ENCODE data around the gene DOCK6.
A peak's percentile ranks its signal among the peaks of the same experiment; 100 is the strongest.

DOCK6 gene, protein sequence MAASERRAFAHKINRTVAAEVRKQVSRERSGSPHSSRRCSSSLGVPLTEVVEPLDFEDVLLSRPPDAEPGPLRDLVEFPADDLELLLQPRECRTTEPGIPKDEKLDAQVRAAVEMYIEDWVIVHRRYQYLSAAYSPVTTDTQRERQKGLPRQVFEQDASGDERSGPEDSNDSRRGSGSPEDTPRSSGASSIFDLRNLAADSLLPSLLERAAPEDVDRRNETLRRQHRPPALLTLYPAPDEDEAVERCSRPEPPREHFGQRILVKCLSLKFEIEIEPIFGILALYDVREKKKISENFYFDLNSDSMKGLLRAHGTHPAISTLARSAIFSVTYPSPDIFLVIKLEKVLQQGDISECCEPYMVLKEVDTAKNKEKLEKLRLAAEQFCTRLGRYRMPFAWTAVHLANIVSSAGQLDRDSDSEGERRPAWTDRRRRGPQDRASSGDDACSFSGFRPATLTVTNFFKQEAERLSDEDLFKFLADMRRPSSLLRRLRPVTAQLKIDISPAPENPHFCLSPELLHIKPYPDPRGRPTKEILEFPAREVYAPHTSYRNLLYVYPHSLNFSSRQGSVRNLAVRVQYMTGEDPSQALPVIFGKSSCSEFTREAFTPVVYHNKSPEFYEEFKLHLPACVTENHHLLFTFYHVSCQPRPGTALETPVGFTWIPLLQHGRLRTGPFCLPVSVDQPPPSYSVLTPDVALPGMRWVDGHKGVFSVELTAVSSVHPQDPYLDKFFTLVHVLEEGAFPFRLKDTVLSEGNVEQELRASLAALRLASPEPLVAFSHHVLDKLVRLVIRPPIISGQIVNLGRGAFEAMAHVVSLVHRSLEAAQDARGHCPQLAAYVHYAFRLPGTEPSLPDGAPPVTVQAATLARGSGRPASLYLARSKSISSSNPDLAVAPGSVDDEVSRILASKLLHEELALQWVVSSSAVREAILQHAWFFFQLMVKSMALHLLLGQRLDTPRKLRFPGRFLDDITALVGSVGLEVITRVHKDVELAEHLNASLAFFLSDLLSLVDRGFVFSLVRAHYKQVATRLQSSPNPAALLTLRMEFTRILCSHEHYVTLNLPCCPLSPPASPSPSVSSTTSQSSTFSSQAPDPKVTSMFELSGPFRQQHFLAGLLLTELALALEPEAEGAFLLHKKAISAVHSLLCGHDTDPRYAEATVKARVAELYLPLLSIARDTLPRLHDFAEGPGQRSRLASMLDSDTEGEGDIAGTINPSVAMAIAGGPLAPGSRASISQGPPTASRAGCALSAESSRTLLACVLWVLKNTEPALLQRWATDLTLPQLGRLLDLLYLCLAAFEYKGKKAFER (N-terminal part only)

DNA sequence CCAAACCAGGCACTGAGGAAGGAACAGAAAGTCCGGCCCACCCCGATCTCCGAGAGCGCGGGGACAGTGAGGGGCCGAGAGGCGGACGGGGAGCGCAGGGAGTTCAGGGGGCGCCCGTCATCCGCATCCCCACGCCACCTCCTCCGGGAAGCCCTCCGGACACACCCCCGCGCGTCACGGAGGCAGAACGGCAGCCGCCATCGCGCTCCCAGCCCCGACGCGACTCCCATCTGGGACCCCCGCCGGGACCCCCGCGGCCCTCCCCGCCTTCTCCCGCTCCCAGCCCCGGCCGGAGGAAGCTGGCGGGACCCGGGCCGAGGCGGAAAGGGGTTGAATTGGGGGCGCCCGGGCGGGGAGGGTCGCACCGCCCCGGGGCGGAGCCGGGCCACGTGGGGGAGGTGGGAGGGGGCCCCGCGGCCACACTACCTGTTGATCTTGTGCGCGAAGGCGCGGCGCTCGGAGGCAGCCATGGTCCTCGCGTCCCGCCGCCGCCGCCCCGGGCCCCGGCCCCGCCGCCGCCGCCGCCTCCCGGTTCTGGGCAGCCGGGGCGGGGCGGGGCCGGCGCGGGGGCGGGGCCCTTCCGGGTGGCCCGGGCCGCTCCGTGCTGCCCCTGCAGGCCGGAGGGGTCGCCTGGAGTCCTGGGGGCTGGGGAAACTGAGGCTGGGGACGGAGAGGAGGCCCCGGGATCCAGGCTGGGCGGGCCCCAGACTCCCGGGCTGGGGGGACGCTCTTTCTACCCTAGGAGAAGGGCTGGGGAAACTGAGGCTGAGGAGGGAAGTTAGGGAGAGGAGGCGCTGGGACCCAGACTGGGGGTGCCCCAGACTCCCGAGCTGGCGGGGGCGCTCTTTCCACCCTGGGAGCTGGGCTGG, at the start of gene DOCK6:
DOCK6 (minus strand) TSS at position 554 of the 869 bp plus-strand sequence; CDS start at position 470, 84 bp downstream.
- no peak for DNase-seq (ENCODE audit: low read depth)

DNA sequence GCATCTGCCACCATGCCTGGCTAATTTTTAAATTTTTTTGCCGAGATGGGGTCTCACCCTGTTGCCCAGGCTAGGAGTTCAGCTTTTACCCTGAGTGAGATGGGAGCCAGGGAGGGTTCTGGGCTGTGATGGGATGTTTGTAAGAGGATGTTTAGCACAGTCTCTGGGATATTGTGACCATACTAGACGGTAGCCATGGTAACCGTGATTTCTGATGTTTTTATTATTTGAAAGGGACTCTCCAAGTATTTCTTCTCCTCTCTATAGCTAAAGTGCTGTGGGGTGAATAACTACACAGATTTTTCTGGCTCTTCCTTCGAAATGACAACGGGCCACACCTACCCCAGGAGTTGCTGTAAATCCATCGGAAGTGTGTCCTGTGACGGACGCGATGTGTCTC, 44.0 kb upstream of the DOCK6 start:
- DNase-seq (ENCODE audit: low read depth): no peak

DNA sequence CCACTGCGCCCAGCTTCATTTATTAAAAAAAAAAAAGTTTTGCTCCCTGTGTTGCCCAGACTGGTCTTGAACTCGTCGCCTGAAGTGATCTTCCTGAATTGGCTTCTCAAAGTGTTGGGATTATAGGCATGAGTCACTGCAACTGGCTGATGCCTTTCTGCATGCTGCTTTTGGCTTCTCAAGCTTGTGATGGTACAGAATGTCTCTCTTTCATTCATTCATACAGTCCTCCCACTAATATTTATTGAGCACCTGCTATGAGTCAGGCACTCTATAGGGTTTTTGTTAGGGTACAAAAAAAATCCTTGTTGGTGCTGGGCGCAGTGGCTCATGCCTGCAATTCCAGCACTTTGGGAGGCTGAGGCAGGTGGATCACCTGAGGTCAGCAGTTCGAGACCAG, 42.6 kb upstream of the DOCK6 start:
- no peak for DNase-seq (ENCODE audit: low read depth)

DNA sequence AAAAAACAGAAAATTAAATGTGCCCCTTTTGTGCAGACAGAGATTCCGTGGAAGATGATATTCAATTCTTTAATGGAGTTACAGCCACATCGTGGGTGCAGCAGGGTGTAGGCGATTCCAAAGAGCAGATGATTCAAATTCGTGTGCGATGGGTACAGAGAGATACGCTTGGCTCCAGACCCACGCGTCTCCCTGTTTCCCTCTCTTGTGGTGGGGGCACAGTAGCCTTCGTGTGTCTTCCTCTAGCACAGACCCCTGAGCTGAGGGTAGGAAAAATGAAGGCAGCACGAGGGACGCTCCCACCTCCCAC, 38.4 kb upstream of the DOCK6 start:
- no peak for DNase-seq (ENCODE audit: low read depth)

DNA sequence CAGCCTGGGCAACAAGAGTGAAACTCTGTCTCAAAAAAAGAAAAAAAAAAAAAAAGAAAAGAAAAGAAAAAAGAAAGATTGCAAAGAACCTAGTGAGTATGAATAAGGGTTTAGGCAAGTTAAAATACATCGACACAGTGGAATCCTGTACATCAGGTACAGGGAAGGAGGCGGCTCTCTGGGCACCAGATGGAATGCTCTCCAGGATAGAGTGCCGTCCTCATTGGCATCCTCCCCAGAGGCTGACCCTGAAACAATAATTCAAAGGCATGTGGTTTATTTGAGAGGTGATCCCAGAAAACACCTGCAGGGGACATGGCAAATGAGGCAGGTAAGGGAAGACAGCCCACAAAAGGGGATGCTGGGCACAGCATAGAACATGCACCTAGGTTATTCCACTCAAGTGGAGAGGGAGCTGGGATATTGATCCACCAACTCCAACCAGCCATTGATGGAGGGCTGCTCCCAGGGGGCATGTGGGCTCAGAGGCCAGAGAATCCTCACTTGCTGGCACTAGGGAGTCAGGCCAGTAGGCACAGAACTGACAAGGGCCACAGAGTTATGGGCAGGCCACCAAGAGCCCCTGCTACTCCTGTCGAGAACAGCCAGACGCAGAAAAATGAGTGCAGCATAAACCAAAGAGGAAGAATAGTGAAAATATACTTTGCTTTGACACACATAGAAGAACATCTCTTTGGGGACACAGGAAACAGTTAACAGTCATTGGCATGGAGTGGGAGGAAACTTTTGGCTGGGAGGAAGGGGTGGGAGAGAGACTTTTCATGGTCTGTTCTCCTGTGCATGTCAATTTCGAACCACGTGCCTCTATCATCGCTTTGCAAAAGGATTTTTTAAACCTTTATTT, 37.9 kb upstream of the DOCK6 start:
- DNase-seq (ENCODE audit: low read depth): no peak

DNA sequence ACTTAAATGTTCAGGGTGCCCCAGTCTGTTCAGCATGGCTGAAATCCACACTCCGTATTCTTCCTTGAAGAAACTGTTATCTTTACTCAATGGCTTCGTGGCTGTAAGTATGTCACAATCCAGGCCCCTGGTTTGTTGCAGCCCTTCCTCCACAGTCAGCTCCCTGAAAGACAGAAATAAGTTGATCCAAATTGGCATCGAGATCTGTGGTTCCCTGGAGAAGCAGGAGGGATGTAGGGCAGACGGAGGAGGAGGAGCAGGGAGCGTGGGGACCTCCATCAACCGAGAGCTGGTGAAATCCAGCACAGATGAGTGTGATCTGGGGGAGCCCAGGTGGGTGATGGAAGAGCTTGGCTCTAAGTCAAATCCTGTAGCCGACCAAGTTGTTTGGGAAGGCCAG, 33.9 kb upstream of the DOCK6 start:
- DNase-seq (ENCODE audit: low read depth): peak; percentile 24

DNA sequence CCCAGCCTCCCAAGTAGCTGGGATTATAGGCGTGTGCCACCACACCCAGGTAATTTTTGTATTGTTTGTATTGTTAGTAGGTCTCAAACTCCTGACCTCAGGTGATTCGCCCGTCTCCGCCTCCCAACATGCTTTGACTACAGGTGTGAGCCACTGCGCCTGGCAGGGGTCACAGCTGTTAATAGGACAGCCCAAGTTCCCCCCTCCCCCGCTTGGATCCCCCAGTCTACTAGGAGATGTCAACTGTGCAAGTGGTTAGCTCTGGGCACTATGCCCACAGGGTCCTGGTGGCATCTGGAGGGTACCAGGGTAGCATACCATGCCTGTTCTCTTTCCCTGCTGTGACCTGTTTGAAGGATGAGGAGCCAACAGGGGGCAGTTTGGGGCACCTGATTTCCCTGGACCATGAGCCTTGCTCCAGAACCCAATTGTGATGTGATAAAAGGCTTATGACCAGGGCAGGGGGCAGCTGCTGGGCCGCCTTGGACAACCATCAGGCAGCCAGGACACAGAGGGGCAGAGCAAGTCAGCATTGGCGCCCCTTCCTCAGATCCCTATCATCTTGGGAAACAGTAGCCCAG, 33.4 kb upstream of the DOCK6 start, which contains the start of gene TSPAN16:
TSPAN16 (plus strand) TSS at position 496 of the 581 bp plus-strand sequence. CDS start 138 bp downstream, outside the sequence.
- DNase-seq (ENCODE audit: low read depth): no peak

DNA sequence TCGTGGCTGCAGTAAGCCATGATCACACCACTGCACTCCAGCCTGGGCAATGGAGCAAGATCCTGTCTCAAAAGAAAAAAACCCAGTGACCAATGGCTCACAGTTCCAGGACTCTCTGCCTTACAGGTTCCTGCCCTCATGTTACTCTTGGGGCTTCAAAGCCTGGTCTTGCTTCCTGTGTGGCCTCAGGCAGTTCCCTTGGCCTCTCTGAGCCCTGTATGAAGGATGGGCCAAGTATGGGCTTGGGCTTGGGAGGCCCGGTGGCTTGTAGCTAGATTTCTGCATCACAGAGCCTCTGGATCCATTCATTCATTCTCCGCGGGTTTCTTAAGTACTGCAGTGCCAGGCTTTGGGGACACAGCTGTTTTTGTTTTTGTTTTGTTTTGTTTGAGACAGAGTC, 32.9 kb upstream of the DOCK6 start:
- no peak for DNase-seq (ENCODE audit: low read depth)

DNA sequence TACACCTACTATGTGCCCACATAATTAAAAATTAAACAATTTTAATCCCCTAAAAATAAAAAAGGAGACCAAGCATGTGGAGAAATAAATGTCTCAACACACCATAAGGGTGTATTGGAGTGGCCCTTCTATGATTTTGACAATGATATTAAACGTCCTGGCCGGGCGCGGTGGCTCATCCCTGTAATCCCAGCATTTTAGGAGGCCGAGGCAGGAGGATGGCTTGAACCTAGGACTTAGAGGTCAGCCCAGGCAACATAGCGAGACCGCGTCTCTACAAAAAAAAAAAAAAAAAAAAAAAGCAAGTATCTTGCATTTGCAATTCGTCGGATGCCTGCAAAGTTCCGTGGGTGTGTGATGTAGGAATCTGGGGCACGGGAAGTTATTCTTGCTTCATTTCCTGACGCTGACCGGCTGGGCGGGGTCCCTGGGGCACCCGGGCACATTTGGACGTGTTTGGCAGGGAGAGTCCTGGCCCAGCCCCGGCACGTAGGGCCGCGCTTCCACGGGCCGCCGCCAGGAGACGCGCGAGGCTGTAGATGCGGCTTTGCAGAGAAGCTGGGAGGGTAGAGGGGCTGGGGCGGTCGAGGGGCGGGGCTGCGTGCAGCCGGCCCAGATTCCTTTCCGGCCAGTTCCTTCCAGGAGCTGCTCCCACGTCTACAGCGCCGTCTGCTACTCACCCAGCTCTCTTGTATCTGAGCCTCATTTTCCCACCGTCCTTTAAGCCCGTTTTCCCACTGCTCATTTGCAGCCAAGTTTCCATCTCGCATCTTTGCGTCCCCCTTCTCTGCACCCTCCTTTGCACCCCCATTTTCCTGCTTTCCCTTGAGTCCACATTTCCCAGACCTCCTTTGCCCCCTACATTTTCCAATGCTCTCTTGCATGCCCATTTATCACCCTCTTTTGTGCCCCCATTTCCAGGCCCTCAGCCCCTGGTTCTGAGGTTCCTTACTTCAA, 31.4 kb upstream of the DOCK6 start:
- peak; percentile 95 for DNase-seq (ENCODE audit: low read depth)

DNA sequence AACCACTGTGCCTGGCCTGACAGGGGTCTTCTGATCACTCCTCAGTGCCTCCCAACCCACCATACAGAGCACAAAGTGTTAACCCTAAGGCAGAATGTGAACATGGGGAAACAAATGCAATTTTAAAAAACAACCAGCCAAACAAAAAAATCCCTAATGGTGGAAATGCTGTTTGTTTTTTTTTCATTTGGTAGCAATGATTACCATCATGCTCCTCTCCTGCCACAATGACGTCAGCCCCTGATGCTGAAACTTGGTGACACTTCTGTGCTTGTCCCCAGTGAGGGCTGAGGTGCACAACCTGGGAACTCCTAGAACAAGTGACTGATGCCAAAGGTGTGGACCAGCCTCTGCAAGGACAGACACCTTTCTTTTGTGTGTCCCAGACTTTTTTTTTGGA, 29.7 kb upstream of the DOCK6 start:
- DNase-seq (ENCODE audit: low read depth): no peak

DNA sequence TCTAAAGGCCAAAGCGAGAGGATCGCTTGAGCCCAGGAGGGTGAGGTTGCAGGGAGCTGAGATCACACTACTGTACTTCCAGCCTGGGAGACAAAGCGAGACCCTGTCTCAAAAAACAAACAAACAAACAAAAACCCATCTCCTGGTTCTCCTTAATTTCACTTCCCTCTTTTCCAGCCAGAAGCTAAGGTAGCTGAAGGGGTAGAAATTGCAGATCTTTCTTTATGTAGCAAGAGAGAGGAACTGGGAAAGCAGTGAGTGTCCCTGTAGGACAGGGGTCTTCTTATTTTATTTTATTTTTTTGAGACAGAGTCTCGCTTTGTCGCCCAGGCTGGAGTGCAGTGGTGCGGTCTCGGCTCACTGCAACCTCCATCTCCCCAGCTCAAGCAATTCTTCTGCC, 29.1 kb upstream of the DOCK6 start:
- DNase-seq (ENCODE audit: low read depth): no peak

DNA sequence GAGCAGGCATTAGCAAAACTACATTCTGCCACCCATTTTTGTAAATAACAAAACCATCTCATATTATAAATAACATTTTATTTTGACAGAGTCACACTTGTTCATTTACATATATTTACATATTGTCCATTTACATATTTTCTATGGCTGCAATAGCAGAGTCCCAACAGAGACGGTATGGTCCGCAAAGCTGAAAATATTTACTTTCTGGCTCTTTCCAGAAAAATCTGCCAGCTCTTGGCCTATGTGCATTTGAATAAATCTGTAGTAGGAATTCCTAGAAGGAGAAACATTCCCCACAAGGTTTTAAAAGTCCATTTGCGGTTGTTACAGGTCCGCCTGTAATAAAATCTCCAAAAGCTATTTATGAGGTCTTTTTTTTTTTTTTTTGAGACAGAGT, 27.9 kb upstream of the DOCK6 start:
- no peak for DNase-seq (ENCODE audit: low read depth)

DNA sequence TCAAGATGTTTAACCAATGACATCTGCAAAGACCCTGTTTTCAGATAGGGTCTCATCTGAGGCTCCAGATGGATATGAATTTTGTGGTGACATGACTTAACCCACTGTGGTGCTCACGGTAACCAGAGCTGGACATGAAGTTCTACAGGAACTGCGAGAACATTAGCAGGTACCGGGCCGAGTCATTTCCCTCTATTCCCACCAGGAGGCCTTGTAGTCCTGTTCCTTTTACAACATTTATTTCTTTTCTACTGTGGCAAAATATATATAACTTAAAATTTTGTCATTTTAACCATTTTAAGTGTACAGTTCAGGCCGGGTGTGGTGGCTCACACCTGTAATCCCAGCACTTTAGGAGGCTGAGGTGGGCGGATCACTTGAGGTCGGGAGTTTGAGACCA, 26.0 kb upstream of the DOCK6 start:
- DNase-seq (ENCODE audit: low read depth): peak; percentile 22

DNA sequence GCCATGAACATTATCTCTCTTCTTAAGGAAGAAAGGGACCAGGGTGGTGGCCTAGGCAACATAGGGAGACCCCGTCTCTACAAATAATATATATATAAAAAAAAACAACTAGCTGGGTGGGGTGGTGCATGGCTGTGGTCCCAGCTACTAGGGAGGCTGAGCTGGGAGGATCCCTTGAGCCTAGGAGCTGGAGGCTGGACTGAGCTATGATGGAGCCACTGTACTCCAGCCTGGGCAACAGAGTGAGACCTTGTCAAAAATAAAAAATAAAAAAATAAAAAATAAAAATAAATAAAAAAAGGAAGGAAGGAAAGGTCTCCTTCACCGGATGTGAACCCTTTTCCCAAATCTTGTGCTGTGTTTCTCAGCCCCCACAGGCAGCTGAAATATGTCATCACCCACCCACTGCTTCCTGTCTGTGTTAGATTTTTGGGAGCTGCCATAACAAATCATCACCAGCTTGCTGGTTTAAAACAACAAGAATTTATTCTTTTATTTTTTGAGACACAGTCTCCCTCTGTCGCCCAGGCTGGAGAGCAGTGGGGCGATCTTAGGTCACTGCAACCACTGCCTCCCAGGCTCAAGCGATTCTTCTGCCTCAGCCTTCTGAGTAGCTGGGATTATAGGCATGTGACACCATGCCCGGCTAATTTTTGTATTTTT, 24.1 kb upstream of the DOCK6 start:
- DNase-seq (ENCODE audit: low read depth): peak; percentile 14

DNA sequence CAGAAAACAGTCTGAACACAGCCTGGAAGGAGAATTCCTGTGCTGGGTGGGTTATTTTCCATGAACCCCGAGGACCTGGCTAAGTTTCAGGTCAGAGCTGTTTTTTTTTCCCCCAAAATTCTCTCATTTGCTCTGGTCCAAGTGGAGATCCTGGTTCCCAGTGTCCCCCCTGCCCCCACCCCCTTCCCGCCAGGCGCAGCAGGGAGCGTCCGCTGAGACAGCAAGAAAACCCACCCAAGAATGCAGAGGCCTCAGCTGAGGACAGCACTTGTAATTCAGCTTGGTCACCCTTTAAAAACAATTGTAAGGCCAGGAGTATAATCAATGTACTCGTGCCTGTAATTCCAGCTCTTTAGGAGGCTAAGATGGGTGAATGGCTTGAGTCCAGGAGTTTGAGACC, 22.2 kb upstream of the DOCK6 start:
- no peak for DNase-seq (ENCODE audit: low read depth)

DNA sequence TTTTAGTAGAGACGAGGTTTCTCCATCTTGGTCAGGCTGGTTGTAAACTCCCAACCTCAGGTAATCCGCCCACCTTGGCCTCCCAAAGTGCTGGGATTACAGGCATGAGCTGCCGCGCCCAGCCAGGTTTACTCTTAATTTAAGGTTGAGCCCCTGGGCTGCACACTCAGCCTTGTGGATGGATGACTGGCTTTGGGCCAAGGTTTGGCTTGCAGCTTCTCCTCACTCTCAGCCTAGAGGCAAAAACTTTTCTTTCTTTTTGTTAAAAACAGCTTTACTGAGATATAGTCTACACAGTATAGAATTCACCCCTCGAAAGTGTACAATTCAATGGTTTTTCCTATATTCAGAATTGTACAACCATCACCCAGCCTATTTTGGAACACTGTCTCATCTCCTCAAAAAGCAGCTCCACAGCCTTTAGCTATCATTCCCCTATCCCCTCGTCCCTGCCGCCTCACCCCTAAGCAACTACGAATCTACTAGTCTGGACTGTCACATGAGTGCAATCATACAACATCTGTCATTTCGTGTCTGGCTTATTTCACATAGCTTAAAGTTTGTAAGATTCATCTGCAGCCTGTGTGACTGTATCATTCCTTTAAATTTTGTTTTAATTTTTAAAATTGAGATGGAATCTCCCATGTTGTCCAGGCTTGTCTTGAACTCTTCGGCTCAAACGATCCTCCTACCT, 19.2 kb upstream of the DOCK6 start:
- DNase-seq (ENCODE audit: low read depth): no peak

DNA sequence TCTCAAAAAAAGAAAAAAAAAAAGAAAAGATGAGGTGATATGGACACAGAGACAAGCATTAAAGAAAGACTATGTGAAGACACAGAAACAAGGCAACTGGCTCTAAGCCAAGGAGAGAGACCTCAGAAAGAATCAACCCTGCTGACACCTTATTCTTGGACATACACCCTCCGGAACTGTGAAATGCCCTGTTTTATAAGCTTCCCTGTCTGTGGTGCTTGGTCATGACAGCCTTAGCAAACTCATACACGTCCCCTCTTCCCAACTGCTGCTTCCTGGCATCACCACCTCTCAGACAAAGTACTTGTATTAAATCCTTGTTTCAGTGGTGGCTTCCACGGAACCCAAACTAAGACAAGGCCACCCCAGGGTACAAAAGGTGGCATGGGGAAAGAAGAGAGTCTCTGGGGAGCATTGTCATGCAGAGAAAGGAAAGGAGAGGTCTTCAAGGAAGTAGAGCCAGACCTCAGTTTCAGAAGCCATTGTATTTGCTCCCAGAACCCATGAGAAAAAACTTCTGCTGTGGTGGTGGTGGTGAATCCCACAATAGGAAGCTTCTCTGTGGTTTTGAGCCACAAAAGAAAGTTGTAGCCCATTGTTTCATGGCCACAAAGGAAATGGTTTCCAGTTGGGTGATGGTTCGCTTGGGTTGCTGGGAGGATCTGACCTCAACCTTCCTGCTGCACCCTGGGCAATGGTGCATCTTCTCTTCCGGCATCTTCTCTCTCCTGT, 17.3 kb upstream of the DOCK6 start:
- no peak for DNase-seq (ENCODE audit: low read depth)

Measured in fibroblast of gingiva (primary cell).